ENCODE data around the gene ZNF212.
"Not testable (repeated sequence)": the region's sequence is repeated elsewhere in the genome, so short reads cannot be mapped to it uniquely, and the experiment has no call there.

ZNF212 gene

GRCh38 chr7:149255174-149255573 is 15.7 kb downstream of the ZNF212 start:
- no peak for TF ChIP-seq CTCF (IDR thresholded peaks at IDR 0.05; ENCODE audit: extremely low read depth, missing control alignments)
- DNase-seq (ENCODE audit: low spot score): no peak

DNA sequence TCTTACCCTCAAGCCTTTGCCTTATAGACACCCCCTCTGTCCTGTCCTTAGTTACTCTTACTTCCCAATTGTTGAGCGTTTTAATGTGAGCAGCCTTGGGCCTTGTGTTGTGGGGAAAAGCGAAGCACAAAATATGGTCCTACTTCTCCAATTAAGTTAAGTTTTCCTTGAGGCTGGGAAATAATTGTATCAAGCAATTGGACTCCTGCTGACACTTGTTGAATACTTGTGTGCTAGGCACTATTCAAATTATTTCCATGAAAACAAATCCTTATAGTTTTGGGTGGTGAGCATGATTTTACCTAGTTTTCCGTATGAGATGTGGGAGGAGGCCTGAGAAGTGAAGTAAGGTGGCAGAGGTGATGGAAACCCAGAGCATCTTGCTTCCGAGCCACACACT is 17.1 kb downstream of the ZNF212 start:
- no peak for DNase-seq (ENCODE audit: low spot score)
- TF ChIP-seq CTCF (IDR thresholded peaks at IDR 0.05; ENCODE audit: extremely low read depth, missing control alignments): no peak

DNA sequence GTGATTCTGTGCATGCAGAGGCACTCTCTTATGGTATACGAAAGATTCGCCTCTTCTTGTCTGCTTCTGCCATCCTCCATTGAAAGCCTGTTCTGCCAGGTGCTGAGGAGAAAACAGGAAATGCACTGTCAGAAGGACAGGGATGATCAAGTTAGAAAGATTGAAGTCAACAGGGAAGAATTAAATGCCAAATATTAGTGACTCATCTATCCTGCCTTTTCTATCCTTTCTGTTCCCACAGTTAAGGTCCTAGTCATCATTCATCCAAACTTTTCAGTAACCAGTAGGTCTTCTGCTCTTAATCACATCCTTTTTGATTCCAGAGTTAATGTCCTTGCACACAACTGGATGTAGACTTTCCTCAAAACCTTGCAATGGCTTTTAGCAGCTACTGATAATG is 17.7 kb downstream of the ZNF212 start:
- TF ChIP-seq CTCF (IDR thresholded peaks at IDR 0.05; ENCODE audit: extremely low read depth, missing control alignments): no peak
- DNase-seq (ENCODE audit: low spot score): no peak

GRCh38 chr7:149261316-149261828 is 21.9 kb downstream of the ZNF212 start:
- TF ChIP-seq CTCF (IDR thresholded peaks at IDR 0.05; ENCODE audit: extremely low read depth, missing control alignments): no peak
- DNase-seq (ENCODE audit: low spot score): no peak

- peak; percentile 82 for TF ChIP-seq CTCF (IDR thresholded peaks at IDR 0.05; ENCODE audit: extremely low read depth, missing control alignments)
- peak; percentile 96 for DNase-seq (ENCODE audit: low spot score)
These were observed 22.6 kb downstream of the ZNF212 start, which contains the start of gene ZNF783 for GRCh38 chr7:149261829-149262617. ZNF783 (plus strand) TSS chr7:149262196; CDS start chr7:149262334, 138 bp downstream.

GRCh38 chr7:149266451-149266850 is 27.0 kb downstream of the ZNF212 start:
- DNase-seq (ENCODE audit: low spot score): no peak
- no peak for TF ChIP-seq CTCF (IDR thresholded peaks at IDR 0.05; ENCODE audit: extremely low read depth, missing control alignments)

GRCh38 chr7:149267733-149268132 is 28.3 kb downstream of the ZNF212 start:
- no peak for DNase-seq (ENCODE audit: low spot score)
- no peak for TF ChIP-seq CTCF (IDR thresholded peaks at IDR 0.05; ENCODE audit: extremely low read depth, missing control alignments)

GRCh38 chr7:149274424-149274823 is 35.0 kb downstream of the ZNF212 start:
- not testable (repeated sequence) for DNase-seq (ENCODE audit: low spot score)
